Activated gamma-delta T cell (primary cell): Measurements from ENCODE around the gene HOXD9.

Experiments used
- DNase-seq: peaks from one replicate; lab custom pipeline; 2025; lab: John Stamatoyannopoulos, UW

The HOXD9 gene

GRCh38 chr2:176165370-176166050 is 43.0 kb downstream of the HOXD9 start:
- no peak for DNase-seq

- DNase-seq, result no peak
Observed at GRCh38 chr2:176166272-176166671, 43.8 kb downstream of the HOXD9 start.

GRCh38 chr2:176167398-176167797 is 44.9 kb downstream of the HOXD9 start:
- no peak for DNase-seq

GRCh38 chr2:176169181-176169580 is 46.7 kb downstream of the HOXD9 start:
- DNase-seq, result no peak

DNA sequence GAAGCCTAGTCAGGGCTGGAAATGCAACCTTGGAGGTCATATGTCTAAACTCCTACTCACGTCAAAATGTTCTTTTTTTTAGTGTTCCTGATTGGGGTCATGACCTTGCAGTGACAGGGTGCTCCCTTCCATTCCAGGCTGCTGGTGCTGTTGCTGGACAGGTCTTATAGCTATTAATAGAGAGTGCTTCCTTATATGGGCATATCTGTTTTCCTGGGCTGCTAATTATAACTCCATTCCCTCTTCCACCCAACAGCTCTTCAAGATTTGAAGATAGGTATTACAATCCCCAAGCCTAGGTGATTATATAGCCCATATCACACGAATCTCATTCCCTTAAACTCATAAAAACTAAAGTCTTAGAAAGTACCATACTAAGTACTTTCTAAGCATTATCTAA is 47.2 kb downstream of the HOXD9 start:
- no peak for DNase-seq

- DNase-seq, result no peak
Observed at GRCh38 chr2:176170602-176171305, 48.2 kb downstream of the HOXD9 start.

- no peak for DNase-seq
Observed at GRCh38 chr2:176171351-176172006, 49.0 kb downstream of the HOXD9 start.

DNA sequence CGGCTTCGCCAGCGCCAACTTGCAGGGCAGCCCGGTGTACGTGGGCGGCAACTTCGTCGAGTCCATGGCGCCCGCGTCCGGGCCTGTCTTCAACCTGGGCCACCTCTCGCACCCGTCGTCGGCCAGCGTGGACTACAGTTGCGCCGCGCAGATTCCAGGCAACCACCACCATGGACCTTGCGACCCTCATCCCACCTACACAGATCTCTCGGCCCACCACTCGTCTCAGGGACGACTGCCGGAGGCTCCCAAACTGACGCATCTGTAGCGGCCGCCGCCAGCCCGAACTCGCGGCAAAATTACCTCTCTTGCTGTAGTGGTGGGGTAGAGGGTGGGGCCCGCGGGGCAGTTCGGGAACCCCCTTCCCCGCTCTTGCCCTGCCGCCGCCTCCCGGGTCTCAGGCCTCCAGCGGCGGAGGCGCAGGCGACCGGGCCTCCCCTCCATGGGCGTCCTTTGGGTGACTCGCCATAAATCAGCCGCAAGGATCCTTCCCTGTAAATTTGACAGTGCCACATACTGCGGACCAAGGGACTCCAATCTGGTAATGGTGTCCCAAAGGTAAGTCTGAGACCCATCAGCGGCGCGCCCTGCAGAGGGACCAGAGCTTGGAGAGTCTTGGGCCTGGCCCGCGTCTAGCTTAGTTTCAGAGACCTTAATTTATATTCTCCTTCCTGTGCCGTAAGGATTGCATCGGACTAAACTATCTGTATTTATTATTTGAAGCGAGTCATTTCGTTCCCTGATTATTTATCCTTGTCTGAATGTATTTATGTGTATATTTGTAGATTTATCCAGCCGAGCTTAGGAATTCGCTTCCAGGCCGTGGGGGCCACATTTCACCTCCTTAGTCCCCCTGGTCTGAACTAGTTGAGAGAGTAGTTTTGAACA is 49.7 kb downstream of the HOXD9 start:
- no peak for DNase-seq

- DNase-seq, result no peak
Observed at GRCh38 chr2:176172895-176173566, 50.5 kb downstream of the HOXD9 start.

GRCh38 chr2:176173567-176174381 is 51.3 kb downstream of the HOXD9 start:
- DNase-seq, result no peak

DNA sequence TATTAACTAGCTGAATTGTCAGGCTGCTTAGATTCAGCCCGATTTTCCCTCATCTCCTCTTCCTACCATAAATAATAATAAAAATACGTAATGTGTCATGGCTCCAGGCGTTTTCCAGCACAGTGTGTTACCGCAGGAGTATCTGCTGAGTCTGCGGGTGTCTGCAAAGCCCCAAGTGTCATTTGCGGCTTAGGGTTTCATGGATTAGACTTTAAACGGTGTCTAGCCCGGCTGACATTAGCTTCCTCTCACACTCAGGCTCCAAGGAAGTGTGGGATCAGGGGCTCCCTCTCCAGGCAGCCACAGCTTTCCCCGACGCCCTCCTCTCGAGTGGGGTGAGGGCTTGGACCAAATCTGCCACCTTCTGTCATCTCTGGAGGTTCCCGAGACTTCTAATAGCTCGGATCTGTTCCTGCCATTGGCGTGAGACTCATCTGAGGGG is 51.9 kb downstream of the HOXD9 start:
- no peak for DNase-seq
